Endothelial cell (in vitro differentiated cells): ENCODE results near the gene HPGD. TPM values are rescaled to one million over a fixed set of nuclear protein-coding genes. Genes with fewer than 3 reads are reported as not detected.
"Not testable (repeated sequence)": the region's sequence is repeated elsewhere in the genome, so short reads cannot be mapped to it uniquely, and the experiment has no call there.

ENCODE experiments used
- DNase-seq: peaks from one replicate; pipeline ENCODE4 v3.0.0; 2021; ENCODE audit warnings: low spot score
- H3K27ac Mint-ChIP-seq: one replicate; pipeline ENCODE4 v1.8.0; 2021; ENCODE audit warnings: mixed read lengths, inconsistent platforms; ENCODE audit not compliant: unreplicated experiment
- H3K27me3 Mint-ChIP-seq: one replicate; pipeline ENCODE4 v1.8.0; 2021; ENCODE audit warnings: mild to moderate bottlenecking, moderate library complexity, mixed read lengths, inconsistent platforms; ENCODE audit not compliant: unreplicated experiment
- H3K36me3 Mint-ChIP-seq: one replicate; pipeline ENCODE4 v1.8.0; 2021; ENCODE audit warnings: mild to moderate bottlenecking, low read depth, mixed read lengths, inconsistent platforms; ENCODE audit not compliant: unreplicated experiment
- H3K4me1 Mint-ChIP-seq: one replicate; pipeline ENCODE4 v1.8.0; 2021; ENCODE audit warnings: mild to moderate bottlenecking, mixed read lengths, inconsistent platforms; ENCODE audit not compliant: unreplicated experiment
- H3K4me3 Mint-ChIP-seq: one replicate; pipeline ENCODE4 v1.8.0; 2021; ENCODE audit warnings: mild to moderate bottlenecking, mixed read lengths, inconsistent platforms; ENCODE audit not compliant: unreplicated experiment
- H3K9me3 Mint-ChIP-seq: one replicate; pipeline ENCODE4 v1.8.0; 2021; ENCODE audit warnings: mixed read lengths, inconsistent platforms; ENCODE audit not compliant: unreplicated experiment
- total RNA-seq: library from RNA; stranded (reverse); fragmentation: NEBNext Ultra II Directional; extraction: Animal tissue kit (Norgen Biotek cat#: 25700); gene quantifications from one replicate; pipeline ENCODE4 v1.2.1, GENCODE V29; 2021; ENCODE audit not compliant: unreplicated experiment
- TF ChIP-seq, protein P1 (sequence below): fragments of 200-600 bp; sonication (generic); IDR thresholded peaks from one replicate; pipeline ENCODE4 v1.5.0; 2021; ENCODE audit warnings: antibody characterized with exemption; ENCODE audit not compliant: unreplicated experiment

The HPGD gene
- total RNA-seq, 1 donor from 2014 or later: 14.6 TPM

- Mint-ChIP-seq H3K4me1 (peaks cover 5% of the 10 kb centered on the region), H3K27ac (no peak overlapping the region), H3K36me3 (no peaks in the 10 kb centered on the region), H3K4me3 (no peak overlapping the region), H3K27me3 (no peaks in the 10 kb centered on the region), H3K9me3 (no peaks in the 10 kb centered on the region)
- TF ChIP-seq, protein P1, sequence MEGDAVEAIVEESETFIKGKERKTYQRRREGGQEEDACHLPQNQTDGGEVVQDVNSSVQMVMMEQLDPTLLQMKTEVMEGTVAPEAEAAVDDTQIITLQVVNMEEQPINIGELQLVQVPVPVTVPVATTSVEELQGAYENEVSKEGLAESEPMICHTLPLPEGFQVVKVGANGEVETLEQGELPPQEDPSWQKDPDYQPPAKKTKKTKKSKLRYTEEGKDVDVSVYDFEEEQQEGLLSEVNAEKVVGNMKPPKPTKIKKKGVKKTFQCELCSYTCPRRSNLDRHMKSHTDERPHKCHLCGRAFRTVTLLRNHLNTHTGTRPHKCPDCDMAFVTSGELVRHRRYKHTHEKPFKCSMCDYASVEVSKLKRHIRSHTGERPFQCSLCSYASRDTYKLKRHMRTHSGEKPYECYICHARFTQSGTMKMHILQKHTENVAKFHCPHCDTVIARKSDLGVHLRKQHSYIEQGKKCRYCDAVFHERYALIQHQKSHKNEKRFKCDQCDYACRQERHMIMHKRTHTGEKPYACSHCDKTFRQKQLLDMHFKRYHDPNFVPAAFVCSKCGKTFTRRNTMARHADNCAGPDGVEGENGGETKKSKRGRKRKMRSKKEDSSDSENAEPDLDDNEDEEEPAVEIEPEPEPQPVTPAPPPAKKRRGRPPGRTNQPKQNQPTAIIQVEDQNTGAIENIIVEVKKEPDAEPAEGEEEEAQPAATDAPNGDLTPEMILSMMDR: no peak
- no peak for DNase-seq
Observed at GRCh38 chr4:174496631-174497432, 25.5 kb downstream of the HPGD start.

- Mint-ChIP-seq H3K36me3 (no peaks in the 10 kb centered on the region), H3K4me1 (peaks cover 5% of the 10 kb centered on the region), H3K27ac (no peak overlapping the region)
Observed at GRCh38 chr4:174495626-174496025, 26.7 kb downstream of the HPGD start.

DNA sequence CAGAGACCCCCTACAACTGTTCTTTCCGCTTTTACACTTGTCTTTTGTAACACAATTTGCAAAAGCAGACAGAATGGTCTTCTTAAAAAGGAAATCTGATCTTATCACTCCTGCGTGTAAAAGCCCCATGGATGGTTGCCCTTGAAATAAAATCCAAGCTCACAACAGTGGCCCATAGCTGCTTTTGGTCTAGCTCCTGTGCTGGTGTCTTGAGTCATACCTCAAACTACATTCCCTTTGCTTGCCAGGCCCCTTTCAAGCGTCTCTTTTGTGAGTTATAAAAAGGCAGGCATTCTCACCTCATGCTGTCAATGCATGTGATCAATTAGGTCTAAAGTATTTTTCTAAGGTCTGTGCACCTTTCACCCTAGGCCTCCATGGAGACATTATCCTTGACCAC is 27.6 kb downstream of the HPGD start:
- TF ChIP-seq, protein P1: no peak
- peaks cover 5% of the 10 kb centered on the region for H3K4me1 Mint-ChIP-seq
- no peaks in the 10 kb centered on the region for H3K9me3 Mint-ChIP-seq
- H3K4me3 Mint-ChIP-seq: no peak overlapping the region
- H3K27me3 Mint-ChIP-seq: no peaks in the 10 kb centered on the region
- DNase-seq: no peak
- no peaks in the 10 kb centered on the region for H3K36me3 Mint-ChIP-seq
- H3K27ac Mint-ChIP-seq: no peak overlapping the region

More at GRCh38 chr4:174495626-174496025, 26.7 kb downstream of the HPGD start:
- Mint-ChIP-seq H3K9me3 (no peaks in the 10 kb centered on the region), H3K4me3 (no peak overlapping the region), H3K27me3 (no peaks in the 10 kb centered on the region)
- no peak for DNase-seq
- TF ChIP-seq, protein P1: no peak

- peaks cover 5% of the 10 kb centered on the region for H3K4me1 Mint-ChIP-seq
- no peak overlapping the region for H3K27ac Mint-ChIP-seq
- TF ChIP-seq, protein P1: no peak
- H3K4me3 Mint-ChIP-seq: no peak overlapping the region
- DNase-seq: no peak
- no peaks in the 10 kb centered on the region for H3K36me3 Mint-ChIP-seq
- H3K9me3 Mint-ChIP-seq: no peaks in the 10 kb centered on the region
- H3K27me3 Mint-ChIP-seq: no peaks in the 10 kb centered on the region
Observed at GRCh38 chr4:174494146-174494545, 28.1 kb downstream of the HPGD start.

- H3K27me3 Mint-ChIP-seq: no peaks in the 10 kb centered on the region
- TF ChIP-seq, protein P1: no peak
- no peak for DNase-seq
- no peaks in the 10 kb centered on the region for H3K4me1 Mint-ChIP-seq
- H3K27ac Mint-ChIP-seq: no peak overlapping the region
- H3K36me3 Mint-ChIP-seq: no peaks in the 10 kb centered on the region
- no peak overlapping the region for H3K4me3 Mint-ChIP-seq
- H3K9me3 Mint-ChIP-seq: no peaks in the 10 kb centered on the region
Observed at GRCh38 chr4:174490451-174490961, 31.8 kb downstream of the HPGD start.

- H3K9me3 Mint-ChIP-seq, H3K27me3 Mint-ChIP-seq, H3K4me1 Mint-ChIP-seq, DNase-seq, H3K4me3 Mint-ChIP-seq, H3K36me3 Mint-ChIP-seq, H3K27ac Mint-ChIP-seq: not testable (repeated sequence)
Observed at GRCh38 chr4:174488368-174488767, 33.9 kb downstream of the HPGD start.
